Kasumi-1 (cell line): ENCODE data around the gene ARHGEF39.

Experiments used
- DNase-seq, 2 experiments: peaks; one replicate each; lab custom pipeline; 2025; lab: John Stamatoyannopoulos, UW

The ARHGEF39 gene

GRCh38 chr9:35664531-35665470 lies at the start of gene ARHGEF39:
Gene ARHGEF39 (minus strand): TSS chr9:35665195. CDS start chr9:35665169, 26 bp downstream.
- peak; percentile 65 to 76 for DNase-seq

- DNase-seq: no peak
Observed at GRCh38 chr9:35714123-35714522, 49.1 kb upstream of the ARHGEF39 start.

- DNase-seq: no peak
Observed at GRCh38 chr9:35713578-35713977, 48.6 kb upstream of the ARHGEF39 start.

GRCh38 chr9:35712762-35713400 lies 47.9 kb upstream of the ARHGEF39 start:
- DNase-seq: no peak

- DNase-seq: no peak
Observed at GRCh38 chr9:35711501-35712428, 46.8 kb upstream of the ARHGEF39 start.

- no peak for DNase-seq
Observed at GRCh38 chr9:35710818-35711500, 46.0 kb upstream of the ARHGEF39 start.

GRCh38 chr9:35708146-35708545 lies 43.2 kb upstream of the ARHGEF39 start:
- no peak for DNase-seq

GRCh38 chr9:35706951-35707350 lies 42.0 kb upstream of the ARHGEF39 start:
- DNase-seq: no peak

- no peak for DNase-seq
Observed at GRCh38 chr9:35705836-35706430, 40.9 kb upstream of the ARHGEF39 start.

GRCh38 chr9:35705372-35705771 lies 40.4 kb upstream of the ARHGEF39 start:
- DNase-seq: no peak

GRCh38 chr9:35703906-35704672 lies 39.1 kb upstream of the ARHGEF39 start:
- no peak for DNase-seq

- no peak for DNase-seq
Observed at GRCh38 chr9:35702696-35703095, 37.7 kb upstream of the ARHGEF39 start.

GRCh38 chr9:35700942-35701341 lies 35.9 kb upstream of the ARHGEF39 start:
- no peak for DNase-seq

- no peak for DNase-seq
Observed at GRCh38 chr9:35700031-35700430, 35.0 kb upstream of the ARHGEF39 start.

- no peak for DNase-seq
Observed at GRCh38 chr9:35698231-35698630, 33.2 kb upstream of the ARHGEF39 start.

GRCh38 chr9:35697486-35697885 lies 32.5 kb upstream of the ARHGEF39 start:
- DNase-seq: no peak

GRCh38 chr9:35696520-35697215 lies 31.7 kb upstream of the ARHGEF39 start:
- peak; percentile 27 to 47 for DNase-seq

GRCh38 chr9:35695943-35696401 lies 31.0 kb upstream of the ARHGEF39 start:
- no peak for DNase-seq

GRCh38 chr9:35691757-35692301 lies 26.8 kb upstream of the ARHGEF39 start:
- DNase-seq: no peak
